ENCODE measurements around the gene POLR1A.

The POLR1A gene

DNA sequence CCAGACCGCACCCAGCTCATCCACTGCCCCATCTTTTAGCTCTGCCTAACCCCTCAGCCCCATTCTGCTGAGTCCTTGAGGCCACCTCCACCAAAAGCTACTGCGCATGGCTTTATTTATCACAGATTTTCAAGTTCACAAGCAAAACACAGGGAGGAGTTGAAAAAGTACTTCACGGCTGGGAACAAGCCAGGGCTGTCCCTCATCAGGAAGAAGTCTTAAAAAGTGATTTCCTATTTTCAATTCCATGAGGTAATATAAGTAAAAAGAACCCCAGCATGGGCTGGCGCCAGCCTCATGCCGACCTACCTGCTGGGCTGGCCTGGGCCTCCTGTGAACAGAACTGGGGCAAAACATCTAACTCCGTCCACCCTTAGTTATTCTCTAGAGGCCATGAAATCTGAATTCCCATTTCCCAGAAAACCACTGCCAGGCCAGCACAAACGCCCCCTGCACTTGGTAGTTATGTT, 69.0 kb downstream of the POLR1A start:
- DNase-seq, result no peak

DNA sequence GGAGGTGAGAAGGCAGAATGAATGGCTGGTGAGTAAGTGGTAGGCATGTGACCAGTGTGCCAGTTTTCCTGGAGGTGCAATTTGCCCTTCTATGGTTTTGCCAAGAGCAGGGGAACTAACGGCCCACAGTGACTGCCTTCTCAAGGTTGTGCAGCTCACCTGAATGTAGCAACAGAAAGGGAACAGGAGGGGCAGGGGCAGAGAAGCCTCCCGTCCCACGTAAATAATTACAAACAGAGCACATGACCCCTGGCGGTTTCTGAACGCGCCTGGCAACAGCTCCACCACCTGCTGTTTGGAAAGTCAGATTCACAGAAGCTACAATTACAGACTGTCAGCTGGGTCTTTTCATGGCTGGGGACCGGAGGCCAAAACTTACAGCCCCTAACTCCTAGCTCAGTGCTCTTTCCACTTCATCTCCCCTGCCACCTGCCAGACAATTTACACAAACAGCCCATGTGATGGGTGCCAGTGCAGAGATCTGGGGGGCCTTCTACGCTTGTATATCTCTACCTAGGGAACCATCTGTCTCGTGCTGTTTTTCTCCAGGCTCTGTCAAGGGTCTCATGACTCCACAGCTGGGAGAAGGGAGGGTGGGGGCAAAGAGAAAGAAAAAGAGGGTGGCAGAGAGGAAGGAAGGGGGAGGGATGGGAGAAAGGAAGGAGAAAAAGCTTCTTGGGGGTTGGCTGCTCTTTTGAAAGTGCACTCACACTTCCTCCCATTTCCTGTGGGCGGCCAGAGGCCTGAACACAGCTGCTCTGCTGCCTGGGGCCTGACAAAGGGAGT, 69.6 kb downstream of the POLR1A start:
- DNase-seq, result peak; percentile 58 to 70

DNA sequence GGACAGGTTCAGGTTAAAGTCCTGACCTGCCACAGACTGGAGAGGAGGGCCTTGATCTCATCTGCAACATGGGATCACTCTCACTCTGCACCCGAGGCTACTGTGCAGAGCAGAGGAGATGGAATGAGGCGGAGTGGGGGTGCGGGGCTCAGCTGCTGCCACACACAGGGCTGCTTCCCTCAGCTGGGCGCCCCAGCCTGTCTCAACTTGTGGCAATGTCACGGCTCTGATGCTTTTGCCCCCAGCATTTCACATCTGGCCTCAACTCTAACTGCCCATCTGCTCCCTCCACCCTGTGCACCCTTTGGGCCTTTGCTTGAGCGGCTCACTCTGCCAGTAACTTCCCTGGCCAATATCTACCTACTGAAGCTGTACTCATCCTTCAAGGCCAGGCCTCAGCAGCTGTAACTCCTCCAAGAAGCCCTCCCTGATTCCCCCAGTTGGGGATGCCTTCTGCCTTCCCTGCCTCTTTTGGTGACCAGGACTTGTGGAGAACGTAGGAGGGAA, 70.3 kb downstream of the POLR1A start:
- DNase-seq, result no peak

DNA sequence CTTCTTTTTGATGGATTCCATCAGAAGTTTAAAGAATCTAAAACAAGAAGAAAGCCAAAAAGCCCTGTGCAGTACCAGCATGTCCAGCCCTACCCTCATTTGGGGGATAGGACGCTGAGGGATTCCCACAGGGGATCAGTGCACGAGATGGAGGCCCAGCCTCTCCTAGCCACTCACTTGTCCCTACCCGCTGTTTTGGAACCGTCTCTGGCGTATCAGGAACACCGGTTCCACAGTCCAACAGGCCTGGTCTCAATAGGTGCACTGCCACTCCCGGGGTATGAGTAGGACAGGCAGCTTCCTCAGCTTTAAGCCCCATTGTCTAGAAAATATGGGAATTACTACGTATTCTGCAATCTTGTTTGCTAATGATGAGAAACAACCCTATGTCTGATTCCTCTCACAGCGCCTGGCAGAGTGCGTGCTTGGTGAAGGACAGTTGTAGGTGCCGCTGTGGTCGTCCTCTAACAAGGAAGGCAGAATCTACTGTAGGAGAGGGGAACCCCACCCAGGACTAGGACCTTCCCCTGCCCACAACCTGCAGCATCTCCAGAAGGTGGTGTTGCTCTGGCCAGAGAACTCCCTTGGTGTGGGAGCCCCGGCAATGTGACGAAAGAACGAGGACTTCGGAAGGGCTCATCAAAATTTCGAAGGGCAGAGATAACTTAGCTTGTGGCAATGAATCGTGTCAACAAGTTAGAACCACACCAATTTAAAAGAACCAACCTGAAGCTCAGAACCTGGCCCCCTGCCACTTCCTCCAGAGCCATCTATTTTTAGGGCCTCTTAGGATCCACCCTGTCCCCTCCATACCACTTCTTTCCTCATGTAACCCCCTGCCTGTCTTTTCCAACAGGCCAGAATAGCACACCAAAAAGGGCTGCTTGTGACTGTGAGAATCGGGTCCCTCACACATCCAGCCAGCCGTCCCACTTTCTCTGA, 71.7 kb downstream of the POLR1A start:
- DNase-seq, result no peak

DNA sequence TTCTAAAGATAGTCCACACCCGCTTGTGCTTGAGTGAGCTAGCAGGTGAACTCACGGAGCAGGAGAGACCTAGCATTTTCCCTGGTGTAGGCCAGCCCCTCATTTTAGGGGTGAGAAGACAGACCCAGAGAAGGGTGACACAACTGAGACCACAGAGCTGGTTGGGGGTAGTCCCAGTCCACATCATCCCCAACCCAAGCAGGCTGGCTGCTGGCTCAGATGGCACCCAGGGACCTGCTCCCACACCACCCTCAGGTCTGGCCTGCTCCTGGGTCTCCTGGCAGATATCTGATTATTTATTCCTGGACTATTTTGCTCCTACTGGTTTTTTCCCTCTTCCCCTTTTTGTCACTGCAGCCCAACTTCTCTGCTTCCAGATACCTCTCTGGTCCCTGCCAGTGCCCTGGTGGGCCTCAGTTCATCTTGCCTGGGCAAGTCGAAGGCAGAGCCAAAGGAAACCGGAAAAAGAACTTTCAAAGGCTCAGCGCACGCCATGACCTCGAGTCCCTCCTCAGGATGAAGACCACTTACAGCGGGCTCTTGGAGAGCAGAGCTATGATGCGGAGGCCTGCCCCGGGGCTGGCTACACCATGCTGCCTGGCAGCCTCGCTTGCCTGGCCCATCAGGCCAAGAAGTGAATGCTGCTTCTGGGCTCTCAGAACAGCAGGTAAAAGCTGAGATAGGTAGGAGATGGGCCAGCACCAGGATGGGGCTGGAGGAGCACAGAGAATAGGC, 72.7 kb downstream of the POLR1A start:
- DNase-seq, result no peak

DNA sequence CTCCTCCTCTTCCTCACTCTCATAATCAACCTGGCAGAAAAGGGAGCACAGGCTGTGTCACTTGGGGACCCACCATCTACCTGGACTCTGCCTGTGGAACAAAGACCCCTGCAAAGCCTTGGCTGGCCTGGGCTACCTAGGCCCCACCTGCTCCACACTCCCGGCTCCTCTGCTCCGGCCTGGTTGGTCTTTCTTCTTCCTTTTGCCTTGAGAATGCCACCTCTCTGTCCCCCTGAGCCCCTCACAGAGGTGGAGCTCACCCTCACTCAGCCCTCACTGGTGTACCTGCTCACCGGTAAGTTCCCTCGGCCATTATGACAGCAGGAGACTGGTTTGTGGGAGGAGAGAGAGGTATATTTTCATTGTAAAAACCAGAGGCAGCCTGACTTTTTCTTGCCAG, 74.1 kb downstream of the POLR1A start:
- no peak for DNase-seq

DNA sequence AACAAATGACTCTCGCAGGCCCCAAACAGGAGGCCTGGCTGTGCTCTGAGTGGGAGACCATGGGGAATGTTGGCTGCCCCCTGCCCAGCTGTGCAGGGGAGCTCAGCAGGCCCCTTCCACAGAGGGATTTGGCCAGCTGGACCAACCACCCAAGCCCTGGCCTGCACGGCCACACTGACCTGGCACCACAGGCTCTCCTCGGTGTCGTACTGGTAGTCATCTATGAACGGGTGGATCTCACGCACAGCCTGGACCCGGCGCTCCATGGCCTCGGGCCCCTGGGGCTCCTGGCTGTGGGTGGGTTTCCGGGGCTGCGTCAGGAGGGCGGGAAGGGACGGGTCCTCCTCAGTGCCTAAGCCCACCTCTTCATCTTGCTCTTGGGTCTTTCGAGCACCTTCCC, 74.5 kb downstream of the POLR1A start:
- no peak for DNase-seq

DNA sequence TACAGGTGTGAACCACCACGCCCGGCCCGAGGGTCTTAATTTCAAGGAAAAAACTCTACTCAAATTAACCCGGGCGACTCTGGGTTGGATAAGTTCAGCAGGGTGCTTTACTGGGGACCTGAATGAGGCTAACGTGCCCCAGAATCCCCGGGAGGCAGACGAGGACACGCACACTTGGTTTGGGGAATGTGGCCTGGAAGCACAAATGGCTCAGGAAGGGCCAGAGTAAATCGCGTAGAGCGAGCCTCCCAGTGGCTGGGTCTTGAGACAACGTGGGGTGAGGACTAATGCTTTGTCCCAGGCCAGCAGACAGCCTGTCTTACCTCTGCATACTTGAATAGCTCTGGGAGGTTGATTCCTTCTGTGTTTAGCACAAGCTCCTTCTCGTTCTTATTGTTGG, 75.8 kb downstream of the POLR1A start:
- no peak for DNase-seq

DNA sequence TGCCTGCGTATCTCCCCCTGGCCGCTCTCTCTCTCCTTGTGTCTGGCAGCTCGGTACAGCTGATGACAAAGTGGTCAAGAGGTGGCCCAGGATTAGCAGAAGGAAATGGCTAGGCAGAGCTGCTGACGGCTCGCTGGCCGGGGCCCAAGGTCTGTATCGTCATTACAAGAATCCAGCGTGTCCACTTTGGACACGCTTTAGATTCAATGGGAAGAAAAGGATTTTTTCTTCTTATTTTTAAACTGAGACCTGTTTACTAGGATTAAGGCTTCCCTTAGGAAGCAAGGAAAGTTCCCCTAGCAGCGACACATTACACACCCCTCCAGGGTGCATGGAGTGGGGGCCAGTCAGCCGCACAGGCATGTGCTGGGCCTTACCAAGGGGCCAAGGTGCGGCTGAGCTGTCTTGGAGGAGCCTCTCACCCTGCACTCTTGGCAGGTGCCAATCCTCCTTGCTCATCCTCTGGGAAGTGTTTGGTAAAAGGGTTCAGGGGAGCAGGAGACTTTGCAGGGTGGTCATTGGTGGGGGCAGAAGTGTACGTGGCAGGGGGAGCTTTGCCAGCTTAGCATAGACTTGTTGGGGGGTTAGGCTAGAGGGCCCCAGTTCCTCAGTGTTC, 76.8 kb downstream of the POLR1A start:
- no peak for DNase-seq

DNA sequence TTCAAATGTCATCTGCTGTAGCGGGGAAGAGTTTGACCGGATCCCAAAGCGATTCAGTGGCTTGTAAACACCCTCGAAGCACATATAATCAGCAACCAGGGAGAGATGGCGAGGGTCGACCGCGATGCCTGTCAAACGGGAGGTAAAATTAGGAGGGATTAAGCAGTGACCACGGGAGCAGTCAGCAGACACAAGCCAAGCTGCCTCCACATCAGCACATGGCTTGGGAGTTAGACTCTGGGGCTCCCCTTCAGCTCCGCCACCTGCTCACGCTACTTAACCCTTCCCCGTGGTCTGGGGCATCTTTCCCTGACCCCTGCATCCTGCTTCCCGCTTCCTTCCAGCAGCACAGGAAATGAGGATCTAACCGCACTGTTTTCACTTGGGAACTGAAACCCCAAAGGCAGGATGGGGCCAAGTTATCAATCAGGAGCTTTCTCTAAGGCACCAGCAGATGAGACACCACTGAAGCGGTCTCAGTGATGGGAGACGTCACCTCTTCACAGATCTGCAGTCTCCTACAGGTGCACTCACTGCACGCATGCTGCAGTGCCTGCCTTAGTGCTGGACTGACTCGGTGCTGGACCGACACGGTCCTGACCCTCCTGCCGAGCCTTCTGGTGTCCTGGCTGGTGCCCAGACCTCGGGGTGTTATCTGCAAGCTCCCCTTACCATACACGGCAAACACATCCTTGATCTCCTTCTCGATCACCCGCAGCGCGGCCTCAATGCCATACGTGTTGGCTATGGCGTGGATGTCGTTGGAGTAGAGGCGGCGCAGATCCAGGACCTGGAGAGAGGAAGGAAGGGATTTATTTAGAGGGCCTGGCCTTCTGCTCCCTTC, 77.5 kb downstream of the POLR1A start:
- no peak for DNase-seq

DNA sequence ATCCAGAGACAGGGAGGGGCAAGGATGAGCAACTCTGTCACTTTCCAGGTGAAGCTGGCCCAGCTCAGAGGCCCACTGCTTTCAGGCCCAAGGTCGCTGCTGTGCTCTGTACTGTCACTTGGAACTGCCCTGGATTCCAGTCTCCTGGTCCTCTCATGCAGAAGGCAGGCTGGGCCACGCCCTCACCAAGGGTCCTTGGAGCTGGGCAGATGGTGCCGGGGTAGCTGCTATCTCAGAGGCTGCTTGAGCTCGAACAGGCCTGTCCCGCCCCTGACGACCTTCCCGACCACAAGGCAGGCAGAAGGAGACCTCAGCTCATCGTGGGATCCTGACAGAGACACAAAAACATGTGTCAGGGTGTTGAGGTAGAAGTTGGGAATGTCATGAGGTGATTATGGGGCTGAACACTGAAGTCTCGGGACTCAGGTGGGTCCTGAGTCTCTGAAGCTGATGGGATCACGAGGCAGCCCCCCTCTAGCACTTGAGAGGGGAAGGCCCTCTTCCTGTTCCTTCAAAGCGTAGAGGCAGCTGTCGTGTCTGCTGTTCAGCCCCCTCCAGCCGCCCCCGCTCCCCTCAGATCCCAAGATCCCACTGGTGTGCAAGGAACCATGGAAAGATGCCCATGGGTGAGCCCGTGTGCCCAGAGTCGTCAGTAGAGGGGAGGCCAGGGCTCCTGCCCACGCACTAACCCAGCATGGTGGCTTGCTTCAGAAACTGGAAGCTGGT, 78.3 kb downstream of the POLR1A start:
- no peak for DNase-seq

DNA sequence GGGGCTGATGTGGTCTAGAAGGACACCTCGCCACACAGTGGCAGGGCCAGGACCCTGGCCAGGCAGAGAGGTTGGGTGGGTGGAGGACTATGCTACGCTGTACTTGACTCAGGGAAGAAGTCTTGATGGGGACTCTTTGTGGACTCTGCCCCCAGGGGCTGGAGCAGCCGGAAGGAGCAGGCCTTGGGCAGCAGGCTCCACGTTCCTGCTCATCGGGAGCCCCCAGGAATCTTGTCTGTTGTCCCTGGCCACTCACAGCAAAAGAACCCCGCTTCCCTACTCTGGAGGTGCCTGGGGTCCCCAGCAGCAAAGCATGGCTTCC, 79.0 kb downstream of the POLR1A start:
- DNase-seq, result no peak

DNA sequence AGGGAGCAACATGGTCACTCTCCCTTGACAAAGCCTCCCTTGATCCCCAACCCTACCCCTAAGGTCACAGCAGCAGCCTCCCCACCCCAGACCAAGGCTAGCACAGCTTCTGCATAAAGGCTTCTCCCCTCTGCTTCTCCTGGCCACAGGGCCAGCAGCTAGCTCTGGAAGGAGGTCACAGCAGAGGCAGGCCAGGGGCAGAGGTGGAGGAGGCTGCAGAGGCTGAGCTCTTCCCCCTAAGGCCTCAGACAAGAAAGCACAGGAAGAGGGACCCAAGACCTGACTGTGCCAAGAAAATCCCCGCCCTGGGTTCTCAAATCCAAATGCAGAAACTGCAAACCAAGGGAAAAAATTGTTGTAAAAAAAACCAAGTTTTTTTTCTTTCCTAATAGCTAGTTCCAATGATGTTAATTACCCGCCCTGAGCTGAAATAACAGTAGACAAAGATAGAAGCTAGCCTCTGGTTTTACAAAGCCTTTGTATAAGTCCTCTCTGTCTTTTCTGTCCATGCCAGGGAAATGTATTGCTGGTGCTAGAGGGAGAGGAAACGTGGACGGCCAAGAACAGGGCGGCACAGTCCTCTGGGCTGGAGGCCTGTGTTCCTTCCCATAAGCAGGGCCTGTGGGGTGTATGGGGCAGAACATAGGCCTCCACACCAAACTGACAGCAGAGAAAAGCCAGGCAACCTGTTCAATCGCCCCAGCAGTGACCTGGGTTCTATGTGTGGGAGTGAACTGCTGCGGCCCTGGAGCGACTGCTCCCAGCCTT, 79.5 kb downstream of the POLR1A start:
- no peak for DNase-seq

DNA sequence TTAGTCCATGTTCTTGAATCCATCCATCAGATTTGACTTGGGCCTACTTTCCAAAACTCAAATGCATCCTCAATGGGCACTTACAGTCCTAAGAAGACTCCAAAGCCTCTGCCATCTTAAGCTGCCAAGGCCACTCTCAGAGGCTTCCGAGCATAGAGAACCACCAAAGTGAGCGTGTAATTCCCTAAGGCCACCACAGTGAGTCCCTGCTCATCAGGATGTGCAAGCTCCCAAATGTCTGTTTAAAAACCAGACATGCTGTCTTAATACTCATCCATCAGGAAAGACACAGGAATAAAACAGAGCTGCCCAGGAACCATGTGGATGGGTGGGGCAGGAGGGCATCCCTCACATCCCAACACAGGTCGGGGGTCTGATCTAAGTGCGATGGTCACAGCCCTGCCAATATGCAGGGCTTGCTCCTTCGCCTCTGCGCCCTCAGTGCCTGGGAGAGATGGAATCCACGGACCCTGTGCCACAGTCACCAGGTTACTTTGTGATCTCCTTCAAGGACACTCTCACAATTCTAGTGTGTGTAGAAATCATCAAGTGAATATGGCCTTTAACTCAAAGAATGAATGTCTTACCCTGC, 80.4 kb downstream of the POLR1A start:
- DNase-seq, result no peak

DNA sequence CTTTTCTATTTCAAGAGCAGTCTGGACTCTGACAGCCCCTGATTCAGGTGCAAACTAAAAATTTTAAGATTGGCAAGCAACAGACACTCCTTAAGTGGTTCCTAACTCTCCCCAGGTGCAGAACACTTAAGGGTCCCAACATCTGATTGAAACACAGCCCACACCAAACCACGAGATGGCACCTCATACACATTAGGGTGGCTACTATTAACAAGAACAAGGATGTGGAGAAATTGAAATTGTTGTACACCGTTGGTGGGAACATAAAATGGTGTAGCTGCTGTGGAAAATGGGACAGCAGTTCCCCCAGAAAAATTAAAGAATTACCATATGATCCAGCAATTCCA, 82.3 kb downstream of the POLR1A start:
- DNase-seq, result no peak

DNA sequence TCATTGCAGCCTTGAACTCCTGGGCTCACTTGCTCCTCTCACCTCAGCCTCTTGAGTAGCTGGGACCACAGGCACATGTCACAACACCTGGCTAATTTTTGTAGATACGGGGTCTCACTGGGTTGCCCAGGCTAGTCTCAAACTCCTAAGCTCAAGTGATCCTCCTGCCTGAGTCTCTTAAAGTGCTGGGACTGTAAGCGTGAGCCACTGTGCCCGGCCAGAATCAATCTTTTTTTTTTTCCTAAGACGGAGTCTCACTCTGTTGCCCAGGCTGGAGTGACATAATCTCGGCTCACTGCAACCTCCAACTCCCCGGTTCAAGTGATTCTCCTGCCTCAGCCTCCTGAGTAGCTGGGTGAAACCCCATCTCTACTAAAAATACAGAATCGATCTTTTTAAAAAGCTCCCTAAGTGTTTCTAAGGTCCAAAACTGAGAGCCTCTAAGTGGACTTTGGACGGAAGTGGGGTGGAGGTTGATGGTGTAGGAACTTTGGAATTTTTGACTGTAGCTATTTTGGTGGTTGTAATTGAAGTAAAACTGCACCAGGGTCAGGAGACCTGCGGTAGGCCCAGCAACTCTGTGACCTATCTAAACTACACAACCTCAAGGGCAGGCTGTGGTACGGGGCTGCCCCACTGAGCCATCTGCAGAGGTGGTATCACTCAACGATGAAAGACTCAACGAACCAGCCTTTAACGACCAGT, 82.9 kb downstream of the POLR1A start:
- no peak for DNase-seq

DNA sequence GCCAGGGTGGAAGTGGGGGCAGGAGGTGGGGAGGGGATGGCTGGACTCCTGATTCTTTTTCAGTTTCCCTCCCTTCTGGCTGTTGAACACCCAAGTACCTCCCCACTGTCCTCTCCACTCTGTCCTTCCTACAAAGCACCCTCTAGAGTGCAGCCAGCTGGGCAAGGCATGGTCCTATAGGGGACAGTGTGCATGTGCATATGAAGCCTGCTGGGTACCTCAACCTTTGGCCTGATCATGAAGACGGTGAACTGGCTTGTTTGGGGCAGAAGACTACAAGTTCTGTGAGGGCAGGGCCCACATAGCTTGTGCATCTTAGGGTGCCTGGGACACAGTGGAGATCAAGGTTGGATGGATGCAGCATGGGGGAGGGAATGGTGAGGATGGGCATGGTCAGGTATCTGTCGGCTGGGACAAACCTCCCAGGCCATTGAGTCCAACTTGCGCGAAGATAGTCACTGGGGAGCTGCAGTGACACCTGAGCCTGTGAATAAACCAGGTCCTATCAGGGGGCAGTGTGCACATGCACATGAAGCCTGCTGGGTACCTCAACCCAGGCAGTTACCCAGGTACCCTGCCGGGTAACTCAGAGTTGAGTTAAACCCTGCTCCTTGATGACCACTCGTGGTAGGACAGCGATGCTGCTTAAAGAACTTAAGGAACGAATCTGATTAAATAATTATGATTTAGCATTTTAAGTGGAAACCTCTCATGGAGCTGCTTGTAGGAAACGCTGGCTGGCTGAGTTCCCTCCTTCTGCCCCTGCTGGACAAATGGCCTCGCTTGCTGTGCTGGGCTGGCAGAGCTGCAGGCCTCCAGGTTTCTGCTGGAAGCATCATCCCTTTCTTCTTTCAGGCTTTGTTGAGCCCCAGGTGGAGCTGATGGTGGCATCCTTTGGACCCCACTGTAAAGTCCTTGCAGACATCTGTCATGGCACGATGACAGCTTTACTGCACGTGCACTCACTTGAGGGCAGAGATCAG, 84.0 kb downstream of the POLR1A start:
- no peak for DNase-seq

DNA sequence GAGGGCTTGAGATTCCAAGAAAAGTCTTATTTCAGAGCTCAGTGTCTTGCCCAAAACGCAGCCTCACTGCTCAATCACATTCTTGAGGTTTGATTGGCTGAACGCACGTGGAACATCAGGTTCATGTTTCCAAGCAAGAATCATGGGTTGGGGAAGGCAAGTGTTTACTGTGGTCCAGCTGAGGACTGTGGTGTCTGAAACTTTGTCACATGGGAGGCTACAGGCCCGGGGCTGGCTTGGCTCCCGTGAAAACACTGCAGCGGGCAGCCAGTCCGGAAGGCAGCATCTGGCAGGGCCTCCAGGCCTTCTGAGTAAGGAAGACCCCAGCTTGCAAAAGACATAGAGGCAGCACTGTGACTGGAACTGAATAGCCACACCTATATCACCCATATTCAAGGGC, 84.7 kb downstream of the POLR1A start:
- DNase-seq, result no peak

Measured in activated CD4-positive, alpha-beta T cell treated with anti-CD3 and anti-CD28 coated beads, Interleukin-2, amount 50 U/mL, for 48 hours (primary cell).